SU-DHL-6 (cell line): ENCODE measurements around the gene MMP8.

Experiments
- CTCF ChIP-seq: fragments of 200-600 bp; sonication (generic); IDR thresholded peaks from one replicate; pipeline ENCODE4 v1.5.1; 2017; ENCODE audit warnings: antibody characterized with exemption, mild to moderate bottlenecking, low read length, moderate library complexity; ENCODE audit not compliant: insufficient read depth, poor library complexity, severe bottlenecking
- EZH2phosphoT487 ChIP-seq: fragments of 200-600 bp; sonication (generic), shearing (Covaris generic); conservative IDR thresholded peaks from 2 replicates; pipeline ENCODE4 v1.6.1; 2018; ENCODE audit warnings: mild to moderate bottlenecking, antibody characterized with exemption, low read length, moderate library complexity, mixed read lengths

- TF ChIP-seq CTCF (no peak), EZH2phosphoT487 (no peak)
These were observed 37.0 kb upstream of the MMP8 start for GRCh38 chr11:102761646-102762238.
